HTERT RPE-1 (cell line): ENCODE results near the gene ZNF516.

Experiments
- in situ Hi-C: fragments of 300-500 bp; cut with MboI; formaldehyde crosslinking; loops from 4 replicates; pipeline ENCODE4 v1.14.3; 2020; ENCODE audit warnings: low sequenced_read_pairs

The ZNF516 gene

GRCh38 chr18:76514573-76514972, 19.5 kb upstream of the ZNF516 start:
- in situ Hi-C loops, result no loop called here

- in situ Hi-C loops, result no loop called here
Measured at GRCh38 chr18:76507830-76508385, 12.9 kb upstream of the ZNF516 start.

- in situ Hi-C loops, result no loop called here
Measured at GRCh38 chr18:76506974-76507764, 12.1 kb upstream of the ZNF516 start.

GRCh38 chr18:76506395-76506794, 11.4 kb upstream of the ZNF516 start:
- in situ Hi-C loops, result no loop called here

- in situ Hi-C loops, result no loop called here
Measured at GRCh38 chr18:76505614-76506013, 10.6 kb upstream of the ZNF516 start.

- in situ Hi-C loops, result no loop called here
Measured at GRCh38 chr18:76504749-76505148, 9.7 kb upstream of the ZNF516 start.

GRCh38 chr18:76503649-76504386, 8.8 kb upstream of the ZNF516 start:
- in situ Hi-C loops, result no loop called here

- in situ Hi-C loops, result no loop called here
Measured at GRCh38 chr18:76502551-76502950, 7.5 kb upstream of the ZNF516 start.

GRCh38 chr18:76499637-76500340, 4.7 kb upstream of the ZNF516 start:
- in situ Hi-C loops, result no loop called here

GRCh38 chr18:76499021-76499420, 4.0 kb upstream of the ZNF516 start:
- in situ Hi-C loops, result no loop called here

- in situ Hi-C loops, result no loop called here
Measured at GRCh38 chr18:76498064-76498463, 3.0 kb upstream of the ZNF516 start.

GRCh38 chr18:76497021-76497420, 2.0 kb upstream of the ZNF516 start:
- in situ Hi-C loops, result no loop called here

- in situ Hi-C loops, result no loop called here
Measured at GRCh38 chr18:76496194-76496890, 1.3 kb upstream of the ZNF516 start.

- in situ Hi-C loops, result no loop called here
Measured at GRCh38 chr18:76495435-76496193, 572 bp upstream of the ZNF516 start.

- in situ Hi-C loops, result no loop called here
Measured at GRCh38 chr18:76494231-76495005, 624 bp downstream of the ZNF516 start.

GRCh38 chr18:76493213-76494161, 1.6 kb downstream of the ZNF516 start:
- in situ Hi-C loops, result no loop called here

- in situ Hi-C loops, result no loop called here
Measured at GRCh38 chr18:76492669-76493212, 2.3 kb downstream of the ZNF516 start.
